Endothelial cell of umbilical vein (primary cell): Measurements from ENCODE around the gene ZHX3.

Experiments
- CTCF ChIP-seq, 2 donors: IDR thresholded peaks; 1 replicate in 1 of 2; 2 replicates in 1 of 2; pipeline ENCODE4 v1.5.1; 2011; ENCODE audit warnings: low read length in 2 of 2, mild to moderate bottlenecking in 2 of 2, moderate library complexity in 2 of 2, control low read depth in 1 of 2, inconsistent platforms in 1 of 2, low read depth in 1 of 2; ENCODE audit not compliant: insufficient read depth in 1 of 2; ENCODE audit errors: extremely low read depth in 1 of 2
- EZH2 ChIP-seq: IDR thresholded peaks from 2 replicates; pipeline ENCODE4 v1.6.1; 2012; ENCODE audit warnings: borderline replicate concordance, low read depth, mild to moderate bottlenecking, moderate library complexity, low read length, inconsistent platforms; ENCODE audit not compliant: severe bottlenecking
- GATA2 ChIP-seq: IDR thresholded peaks from 2 replicates; pipeline ENCODE4 v1.7.0; 2011; ENCODE audit warnings: low read depth, mild to moderate bottlenecking, moderate library complexity, mixed read lengths, low read length; ENCODE audit not compliant: insufficient read length, insufficient read depth
- JUN ChIP-seq: IDR thresholded peaks from 2 replicates; pipeline ENCODE4 v1.6.1; 2011; ENCODE audit warnings: borderline replicate concordance, low read depth; ENCODE audit not compliant: insufficient read length, insufficient read depth
- MAX ChIP-seq: IDR thresholded peaks from 2 replicates; pipeline ENCODE4 v1.6.1; 2011; ENCODE audit not compliant: insufficient read depth, insufficient read length
- MYC ChIP-seq: IDR thresholded peaks from one replicate; pipeline ENCODE4 v1.6.1; 2011; ENCODE audit warnings: mild to moderate bottlenecking, low read depth, low read length
- POLR2A ChIP-seq: IDR thresholded peaks from 2 replicates; pipeline ENCODE4 v1.6.1; 2012; ENCODE audit warnings: low read depth, mild to moderate bottlenecking, control low read depth, low read length
- POLR2AphosphoS5 ChIP-seq: IDR thresholded peaks from 2 replicates; pipeline ENCODE4 v1.6.1; 2012; ENCODE audit warnings: low read depth, mild to moderate bottlenecking, control low read depth, low read length, moderate library complexity; ENCODE audit not compliant: insufficient read depth

- TF ChIP-seq CTCF (IDR thresholded peaks at IDR 0.05; ENCODE audit: extremely low read depth in 1 of 2, insufficient read depth in 1 of 2, low read depth in 1 of 2, low read length in 2 of 2) (no peak), POLR2AphosphoS5 (no peak), JUN (no peak), POLR2A (no peak), EZH2 (no peak), GATA2 (no peak), MAX (no peak), MYC (no peak)
These were observed 17.6 kb downstream of the ZHX3 start for GRCh38 chr20:41299899-41300298.
